ENCODE data around the gene WNT7A. TPM values are rescaled to one million over a fixed set of nuclear protein-coding genes. Genes with fewer than 3 reads are reported as not detected.

Gene WNT7A
- total and polyA plus RNA-seq, 5 donors: not detected

GRCh38 chr3:13790376-13791197 is 89.3 kb downstream of the WNT7A start:
- H3K4me3 ChIP-seq (ENCODE audit: low read length): no peak overlapping the region
- intact Hi-C loops (cut with DNase I): no loop called here
- WGBS: 73% methylated on average over 13 of the region's 13 CpGs
- ATAC-seq: no peak
- no peak overlapping the region for H3K27ac ChIP-seq (ENCODE audit: low read length)
- no peaks in the 10 kb centered on the region for H3K9me3 ChIP-seq (ENCODE audit: control insufficient read depth, low read length)
- H3K4me1 ChIP-seq (ENCODE audit: control insufficient read depth, insufficient read depth, low read length): no peaks in the 10 kb centered on the region
- DNase-seq: no peak
- H3K27me3 ChIP-seq (ENCODE audit: control insufficient read depth, insufficient read depth): no peaks in the 10 kb centered on the region

GRCh38 chr3:13788522-13789424 is 91.1 kb downstream of the WNT7A start:
- WGBS: 74% methylated on average over 9 of the region's 9 CpGs
- DNase-seq: no peak

GRCh38 chr3:13787533-13788132 is 92.2 kb downstream of the WNT7A start:
- H3K9me3 ChIP-seq (ENCODE audit: control insufficient read depth, low read length): no peaks in the 10 kb centered on the region
- no peak for DNase-seq
- H3K4me3 ChIP-seq (ENCODE audit: low read length): no peak overlapping the region
- intact Hi-C loops (cut with DNase I): no loop called here
- H3K4me1 ChIP-seq (ENCODE audit: control insufficient read depth, insufficient read depth, low read length): no peaks in the 10 kb centered on the region
- H3K27me3 ChIP-seq (ENCODE audit: control insufficient read depth, insufficient read depth): no peaks in the 10 kb centered on the region
- no peak overlapping the region for H3K27ac ChIP-seq (ENCODE audit: low read length)
- no peak for ATAC-seq
- 52% methylated on average over 19 of the region's 19 CpGs for WGBS

More at GRCh38 chr3:13788522-13789424, 91.1 kb downstream of the WNT7A start:
- H3K4me1 ChIP-seq (ENCODE audit: control insufficient read depth, insufficient read depth, low read length): no peaks in the 10 kb centered on the region
- no peak overlapping the region for H3K27ac ChIP-seq (ENCODE audit: low read length)
- no peaks in the 10 kb centered on the region for H3K27me3 ChIP-seq (ENCODE audit: control insufficient read depth, insufficient read depth)
- ATAC-seq: no peak
- no peak overlapping the region for H3K4me3 ChIP-seq (ENCODE audit: low read length)
- no peaks in the 10 kb centered on the region for H3K9me3 ChIP-seq (ENCODE audit: control insufficient read depth, low read length)
- intact Hi-C loops (cut with DNase I): no loop called here

- H3K27ac ChIP-seq (ENCODE audit: low read length): no peak overlapping the region
- no peaks in the 10 kb centered on the region for H3K27me3 ChIP-seq (ENCODE audit: control insufficient read depth, insufficient read depth)
- intact Hi-C loops (cut with DNase I): no loop called here
- no peak overlapping the region for H3K4me3 ChIP-seq (ENCODE audit: low read length)
- no peaks in the 10 kb centered on the region for H3K4me1 ChIP-seq (ENCODE audit: control insufficient read depth, insufficient read depth, low read length)
- ATAC-seq (no peak), DNase-seq (no peak)
- no peaks in the 10 kb centered on the region for H3K9me3 ChIP-seq (ENCODE audit: control insufficient read depth, low read length)
- 70% methylated on average over 10 of the region's 10 CpGs for WGBS
Observed at GRCh38 chr3:13786811-13787210, 93.1 kb downstream of the WNT7A start.

- DNase-seq (no peak), ATAC-seq (no peak)
- intact Hi-C loops (cut with DNase I): no loop called here
- H3K27ac ChIP-seq (ENCODE audit: low read length): no peak overlapping the region
- WGBS: 91% methylated on average over 13 of the region's 13 CpGs
- no peaks in the 10 kb centered on the region for H3K4me1 ChIP-seq (ENCODE audit: control insufficient read depth, insufficient read depth, low read length)
- no peaks in the 10 kb centered on the region for H3K27me3 ChIP-seq (ENCODE audit: control insufficient read depth, insufficient read depth)
- H3K4me3 ChIP-seq (ENCODE audit: low read length): no peak overlapping the region
- H3K9me3 ChIP-seq (ENCODE audit: control insufficient read depth, low read length): no peaks in the 10 kb centered on the region
Observed at GRCh38 chr3:13785853-13786436, 93.9 kb downstream of the WNT7A start.

- DNase-seq (no peak), ATAC-seq (no peak)
- intact Hi-C loops (cut with DNase I): no loop called here
- H3K27ac ChIP-seq (ENCODE audit: low read length): no peak overlapping the region
- no peaks in the 10 kb centered on the region for H3K4me1 ChIP-seq (ENCODE audit: control insufficient read depth, insufficient read depth, low read length)
- no peaks in the 10 kb centered on the region for H3K27me3 ChIP-seq (ENCODE audit: control insufficient read depth, insufficient read depth)
- H3K4me3 ChIP-seq (ENCODE audit: low read length): no peak overlapping the region
- WGBS: 74% methylated on average over 7 of the region's 7 CpGs
- no peaks in the 10 kb centered on the region for H3K9me3 ChIP-seq (ENCODE audit: control insufficient read depth, low read length)
Observed at GRCh38 chr3:13785351-13785750, 94.5 kb downstream of the WNT7A start.

- no peaks in the 10 kb centered on the region for H3K27me3 ChIP-seq (ENCODE audit: control insufficient read depth, insufficient read depth)
- no peak overlapping the region for H3K4me3 ChIP-seq (ENCODE audit: low read length)
- intact Hi-C loops (cut with DNase I): no loop called here
- no peak overlapping the region for H3K27ac ChIP-seq (ENCODE audit: low read length)
- H3K9me3 ChIP-seq (ENCODE audit: control insufficient read depth, low read length): no peaks in the 10 kb centered on the region
- 58% methylated on average over 8 of the region's 8 CpGs for WGBS
- DNase-seq (no peak), ATAC-seq (no peak)
- no peaks in the 10 kb centered on the region for H3K4me1 ChIP-seq (ENCODE audit: control insufficient read depth, insufficient read depth, low read length)
Observed at GRCh38 chr3:13783476-13783875, 96.4 kb downstream of the WNT7A start.

- H3K4me1 ChIP-seq (ENCODE audit: control insufficient read depth, insufficient read depth, low read length): no peaks in the 10 kb centered on the region
- peak; percentile 37 to 81 for ATAC-seq
- no peak overlapping the region for H3K4me3 ChIP-seq (ENCODE audit: low read length)
- peak in 2 of 3 donors; percentile 24 to 60 for DNase-seq
- 23% methylated on average over 11 of the region's 11 CpGs for WGBS
- no peak overlapping the region for H3K27ac ChIP-seq (ENCODE audit: low read length)
- H3K9me3 ChIP-seq (ENCODE audit: control insufficient read depth, low read length): no peaks in the 10 kb centered on the region
- intact Hi-C loops (cut with DNase I): no loop called here
- no peaks in the 10 kb centered on the region for H3K27me3 ChIP-seq (ENCODE audit: control insufficient read depth, insufficient read depth)
Observed at GRCh38 chr3:13782501-13782900, 97.4 kb downstream of the WNT7A start.

- intact Hi-C loops (cut with DNase I): no loop called here
Observed at GRCh38 chr3:13781417-13781816, 98.5 kb downstream of the WNT7A start.

GRCh38 chr3:13780432-13781176 is 99.3 kb downstream of the WNT7A start:
- WGBS: 51% methylated on average over 11 of the region's 11 CpGs
- no peaks in the 10 kb centered on the region for H3K9me3 ChIP-seq (ENCODE audit: control insufficient read depth, low read length)
- H3K27me3 ChIP-seq (ENCODE audit: control insufficient read depth, insufficient read depth): no peaks in the 10 kb centered on the region
- DNase-seq: no peak
- no peak for ATAC-seq
- H3K4me1 ChIP-seq (ENCODE audit: control insufficient read depth, insufficient read depth, low read length): no peaks in the 10 kb centered on the region
- no peak overlapping the region for H3K4me3 ChIP-seq (ENCODE audit: low read length)
- intact Hi-C loops (cut with DNase I): no loop called here
- no peak overlapping the region for H3K27ac ChIP-seq (ENCODE audit: low read length)

More at GRCh38 chr3:13781417-13781816, 98.5 kb downstream of the WNT7A start:
- ATAC-seq (no peak), DNase-seq (no peak)
- Histone ChIP-seq H3K4me1 (ENCODE audit: control insufficient read depth, insufficient read depth, low read length) (no peaks in the 10 kb centered on the region), H3K27me3 (ENCODE audit: control insufficient read depth, insufficient read depth) (no peaks in the 10 kb centered on the region), H3K27ac (ENCODE audit: low read length) (no peak overlapping the region), H3K9me3 (ENCODE audit: control insufficient read depth, low read length) (no peaks in the 10 kb centered on the region), H3K4me3 (ENCODE audit: low read length) (no peak overlapping the region)
- 78% methylated on average over 5 of the region's 5 CpGs for WGBS

All from right cardiac atrium (tissue), 5 donors.